ENCODE results near the gene TNNI2.

TNNI2 gene

GRCh38 chr11:1845561-1846452, 7.0 kb downstream of the TNNI2 start:
- no peak for TF ChIP-seq CTCF (IDR thresholded peaks at IDR 0.05; ENCODE audit: borderline replicate concordance, control extremely low read depth, extremely low read depth, insufficient read depth, missing control alignments)
- in situ Hi-C loops (cut with MboI; ENCODE audit: low sequenced_read_pairs, unreplicated experiment), result no loop called here
- DNase-seq (ENCODE audit: low spot score), result no peak

- no peak for TF ChIP-seq CTCF (IDR thresholded peaks at IDR 0.05; ENCODE audit: borderline replicate concordance, control extremely low read depth, extremely low read depth, insufficient read depth, missing control alignments)
- in situ Hi-C loops (cut with MboI; ENCODE audit: low sequenced_read_pairs, unreplicated experiment), result no loop called here
- no peak for DNase-seq (ENCODE audit: low spot score)
Observed at GRCh38 chr11:1846453-1846932, 7.7 kb downstream of the TNNI2 start.

GRCh38 chr11:1847006-1847735, 8.4 kb downstream of the TNNI2 start:
- in situ Hi-C loops (cut with MboI; ENCODE audit: low sequenced_read_pairs, unreplicated experiment), result no loop called here
- no peak for TF ChIP-seq CTCF (IDR thresholded peaks at IDR 0.05; ENCODE audit: borderline replicate concordance, control extremely low read depth, extremely low read depth, insufficient read depth, missing control alignments)

GRCh38 chr11:1847926-1848639, 9.3 kb downstream of the TNNI2 start:
- TF ChIP-seq CTCF (IDR thresholded peaks at IDR 0.05; ENCODE audit: borderline replicate concordance, control extremely low read depth, extremely low read depth, insufficient read depth, missing control alignments), result no peak
- DNase-seq (ENCODE audit: low spot score), result no peak
- in situ Hi-C loops (cut with MboI; ENCODE audit: low sequenced_read_pairs, unreplicated experiment), result no loop called here

More at GRCh38 chr11:1847006-1847735, 8.4 kb downstream of the TNNI2 start:
- no peak for DNase-seq (ENCODE audit: low spot score)

GRCh38 chr11:1848640-1849430, 10.1 kb downstream of the TNNI2 start:
- DNase-seq (ENCODE audit: low spot score), result no peak
- TF ChIP-seq CTCF (IDR thresholded peaks at IDR 0.05; ENCODE audit: borderline replicate concordance, control extremely low read depth, extremely low read depth, insufficient read depth, missing control alignments), result no peak
- in situ Hi-C loops (cut with MboI; ENCODE audit: low sequenced_read_pairs, unreplicated experiment), result no loop called here
